Measurements from ENCODE around the gene GPRASP1.

- TF ChIP-seq EZH2phosphoT487 (IDR thresholded peaks at IDR 0.05; ENCODE audit: borderline replicate concordance) (no peak), CTCF (conservative IDR thresholded peaks at IDR 0.05; ENCODE audit: low read length) (no peak)
Measured at GRCh38 chrX:102684772-102685520, 33.7 kb downstream of the GPRASP1 start.
